Sciatic nerve (tissue), 2 donors: ENCODE results near the gene VSTM5. TPM values are rescaled to one million over a fixed set of nuclear protein-coding genes. Genes with fewer than 3 reads are reported as not detected.
"Not testable (repeated sequence)": the region's sequence is repeated elsewhere in the genome, so short reads cannot be mapped to it uniquely, and the experiment has no call there.

Source experiments
- ATAC-seq: fragments of 200-7000 bp; cut with Tn5 transposase; one replicate; pipeline ENCODE4 v1.9.1; 2020; ENCODE audit warnings: mild to moderate bottlenecking, moderate library complexity
- DNase-seq: peaks from one replicate; pipeline ENCODE4 v3.0.0-alpha.2; 2020; ENCODE audit warnings: low spot score
- intact Hi-C: fragments of 100-400 bp; cut with DNase I; formaldehyde crosslinking; loops from one replicate; pipeline ENCODE4 v1.14.2; 2022
- total RNA-seq: library from RNA; stranded (reverse); fragmentation: NEBNext Ultra II Directional; extraction: Animal tissue kit (Norgen Biotek cat#: 25700); gene quantifications from one replicate; pipeline ENCODE4 v1.2.1, GENCODE V29; 2021
- donor health status: DM: no; HTN: no; CAD: no.
- donor health status: DM: no; HTN: no; CAD: no.

The VSTM5 gene
- total RNA-seq, 1 donor from 2014 or later = 1.4 TPM

GRCh38 chr11:93814966-93815633 is 35.3 kb downstream of the VSTM5 start:
- no peak for DNase-seq
- intact Hi-C loops = no loop called here
- no peak for ATAC-seq

GRCh38 chr11:93813974-93814373 is 36.4 kb downstream of the VSTM5 start:
- intact Hi-C loops = no loop called here
- DNase-seq (no peak), ATAC-seq (no peak)

- DNase-seq = no peak
- ATAC-seq = no peak
- intact Hi-C loops = no loop called here
These were observed 42.4 kb downstream of the VSTM5 start for GRCh38 chr11:93807980-93808379.

- no peak for ATAC-seq
- no peak for DNase-seq
- intact Hi-C loops = no loop called here
These were observed 45.5 kb downstream of the VSTM5 start for GRCh38 chr11:93804879-93805278.

- DNase-seq = no peak
- no peak for ATAC-seq
- intact Hi-C loops = no loop called here
These were observed 49.1 kb downstream of the VSTM5 start for GRCh38 chr11:93801366-93801765.

- intact Hi-C loops = no loop called here
These were observed 53.8 kb downstream of the VSTM5 start for GRCh38 chr11:93796441-93797231.

GRCh38 chr11:93791493-93791892 is 58.9 kb downstream of the VSTM5 start:
- ATAC-seq (no peak), DNase-seq (no peak)
- intact Hi-C loops = no loop called here

More at GRCh38 chr11:93796441-93797231, 53.8 kb downstream of the VSTM5 start:
- ATAC-seq (no peak), DNase-seq (no peak)

GRCh38 chr11:93784935-93785360 is 65.5 kb downstream of the VSTM5 start:
- no peak for ATAC-seq
- intact Hi-C loops = no loop called here
- DNase-seq = no peak

- ATAC-seq (peak; percentile 100), DNase-seq (peak; percentile 95)
- intact Hi-C loops = no loop called here
These were observed 66.1 kb downstream of the VSTM5 start, which contains the start of gene MED17 for GRCh38 chr11:93784145-93784934. Gene MED17, plus strand, starts transcription at chr11:93784282. Its CDS starts 232 bp downstream, at chr11:93784514.

- ATAC-seq (peak; percentile 70), DNase-seq (no peak)
- intact Hi-C loops = no loop called here
These were observed 66.7 kb downstream of the VSTM5 start for GRCh38 chr11:93783765-93784144.

GRCh38 chr11:93783362-93783761 is 67.1 kb downstream of the VSTM5 start:
- ATAC-seq (no peak), DNase-seq (no peak)
- intact Hi-C loops = no loop called here

- DNase-seq (no peak), ATAC-seq (no peak)
- intact Hi-C loops = no loop called here
These were observed 75.1 kb downstream of the VSTM5 start for GRCh38 chr11:93775289-93775688.

GRCh38 chr11:93774560-93774959 is 75.9 kb downstream of the VSTM5 start:
- DNase-seq, ATAC-seq, intact Hi-C loops: not testable (repeated sequence)

- ATAC-seq (peak; percentile 22), DNase-seq (no peak)
- intact Hi-C loops = no loop called here
These were observed 76.7 kb downstream of the VSTM5 start for GRCh38 chr11:93773601-93774200.

- intact Hi-C loops = no loop called here
- DNase-seq (no peak), ATAC-seq (no peak)
These were observed 77.4 kb downstream of the VSTM5 start for GRCh38 chr11:93773045-93773477.

GRCh38 chr11:93772123-93772522 is 78.3 kb downstream of the VSTM5 start:
- ATAC-seq (no peak), DNase-seq (no peak)
- intact Hi-C loops = no loop called here

- no peak for DNase-seq
- ATAC-seq = no peak
- intact Hi-C loops = no loop called here
These were observed 80.3 kb downstream of the VSTM5 start for GRCh38 chr11:93770160-93770559.
